Fibroblast of mammary gland (primary cell): ENCODE data around the gene LGI4.
A peak's percentile ranks its signal among the peaks of the same experiment; 100 is the strongest.

Experiments
- DNase-seq: peaks from one replicate; pipeline ENCODE4 v3.0.0-alpha.2; 2010; ENCODE audit warnings: low read depth
- H3K4me3 ChIP-seq: 2 replicates; pipeline ENCODE4 v1.5.1; 2011; ENCODE audit warnings: low read depth, mild to moderate bottlenecking, low read length, moderate library complexity; ENCODE audit not compliant: control insufficient read depth
- TF ChIP-seq, protein P1 (sequence below): conservative IDR thresholded peaks from 2 replicates; pipeline ENCODE4 v1.5.1; 2011; ENCODE audit warnings: low read depth, low read length, inconsistent platforms; ENCODE audit not compliant: control insufficient read depth, insufficient read depth

The LGI4 gene

DNA sequence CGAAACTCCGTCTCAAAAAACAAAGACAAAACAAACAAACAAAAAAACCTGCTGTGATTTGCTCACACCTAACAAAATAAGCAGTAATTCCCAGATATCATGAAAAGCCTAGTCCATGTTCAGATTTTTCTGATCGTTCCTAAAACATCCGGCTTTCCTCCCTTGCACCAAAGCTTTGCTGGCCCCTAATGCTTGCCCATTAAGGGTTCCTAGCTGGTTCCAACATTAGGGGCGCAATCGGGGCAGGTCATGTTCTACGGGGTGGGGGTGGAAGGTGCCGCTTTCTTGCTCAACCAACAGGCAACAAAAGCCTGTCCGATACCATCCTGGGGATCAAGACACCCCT lies 44.7 kb downstream of the LGI4 start:
- H3K4me3 ChIP-seq = no peak overlapping the region
- TF ChIP-seq, protein P1, sequence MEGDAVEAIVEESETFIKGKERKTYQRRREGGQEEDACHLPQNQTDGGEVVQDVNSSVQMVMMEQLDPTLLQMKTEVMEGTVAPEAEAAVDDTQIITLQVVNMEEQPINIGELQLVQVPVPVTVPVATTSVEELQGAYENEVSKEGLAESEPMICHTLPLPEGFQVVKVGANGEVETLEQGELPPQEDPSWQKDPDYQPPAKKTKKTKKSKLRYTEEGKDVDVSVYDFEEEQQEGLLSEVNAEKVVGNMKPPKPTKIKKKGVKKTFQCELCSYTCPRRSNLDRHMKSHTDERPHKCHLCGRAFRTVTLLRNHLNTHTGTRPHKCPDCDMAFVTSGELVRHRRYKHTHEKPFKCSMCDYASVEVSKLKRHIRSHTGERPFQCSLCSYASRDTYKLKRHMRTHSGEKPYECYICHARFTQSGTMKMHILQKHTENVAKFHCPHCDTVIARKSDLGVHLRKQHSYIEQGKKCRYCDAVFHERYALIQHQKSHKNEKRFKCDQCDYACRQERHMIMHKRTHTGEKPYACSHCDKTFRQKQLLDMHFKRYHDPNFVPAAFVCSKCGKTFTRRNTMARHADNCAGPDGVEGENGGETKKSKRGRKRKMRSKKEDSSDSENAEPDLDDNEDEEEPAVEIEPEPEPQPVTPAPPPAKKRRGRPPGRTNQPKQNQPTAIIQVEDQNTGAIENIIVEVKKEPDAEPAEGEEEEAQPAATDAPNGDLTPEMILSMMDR = no peak
- no peak for DNase-seq

DNA sequence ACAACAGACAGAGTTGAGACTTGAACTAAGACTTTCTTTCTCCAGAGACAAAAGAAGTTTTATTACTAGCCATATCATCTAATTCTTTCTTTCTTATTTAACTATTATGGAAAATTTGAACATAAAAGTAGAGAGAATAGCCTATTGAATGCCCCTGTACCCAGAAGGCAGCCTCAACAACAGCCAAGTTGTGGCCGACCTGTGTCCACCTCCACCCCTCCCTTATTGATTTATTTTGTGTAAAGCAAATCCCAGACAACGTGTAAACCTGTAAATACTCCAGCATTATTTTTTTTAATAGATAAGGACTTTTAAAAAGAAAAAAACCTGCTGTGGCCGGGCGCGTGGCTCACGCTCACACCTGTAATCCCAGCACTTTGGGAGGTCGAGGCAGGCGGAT lies 45.3 kb downstream of the LGI4 start:
- DNase-seq = no peak
- H3K4me3 ChIP-seq = no peak overlapping the region
- TF ChIP-seq, protein P1 = no peak

DNA sequence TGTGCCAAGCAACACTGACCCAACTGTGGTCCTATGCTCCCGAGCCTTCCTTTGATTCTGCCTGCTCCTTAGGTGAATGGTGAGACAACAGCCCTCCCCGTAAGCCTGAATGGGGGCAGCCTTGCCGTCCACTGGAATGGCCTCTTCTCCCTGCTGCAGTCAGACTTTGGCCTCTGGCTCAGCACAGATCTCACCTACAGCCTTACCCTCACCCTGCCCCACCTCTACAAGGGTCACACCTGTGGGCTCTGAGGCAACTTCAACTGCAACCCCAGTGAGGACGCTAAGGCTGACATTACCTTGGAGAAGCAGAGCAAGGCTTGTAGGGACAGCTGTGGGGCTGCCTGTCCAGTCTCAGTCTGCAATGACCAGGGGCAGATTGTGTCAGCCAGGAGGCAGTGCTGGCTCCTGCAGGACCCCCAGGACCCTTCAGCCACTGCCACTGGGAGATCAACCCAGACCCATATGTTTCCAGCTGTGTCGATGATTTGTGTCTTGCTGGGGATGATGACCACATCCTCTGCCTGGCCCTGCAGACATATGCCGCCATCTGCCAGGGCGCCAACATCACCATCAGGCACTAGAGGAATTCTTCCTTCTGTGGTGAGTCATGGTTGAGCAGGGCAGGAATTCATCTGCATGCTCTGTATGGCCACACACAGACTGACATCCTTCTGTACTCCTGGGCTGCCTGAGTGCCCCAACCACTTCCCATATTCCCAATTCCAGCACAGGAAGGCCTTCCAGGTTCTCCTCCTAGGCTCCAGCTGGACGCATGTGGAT lies 46.5 kb downstream of the LGI4 start:
- TF ChIP-seq, protein P1 = no peak
- peak; percentile 68 for DNase-seq

DNA sequence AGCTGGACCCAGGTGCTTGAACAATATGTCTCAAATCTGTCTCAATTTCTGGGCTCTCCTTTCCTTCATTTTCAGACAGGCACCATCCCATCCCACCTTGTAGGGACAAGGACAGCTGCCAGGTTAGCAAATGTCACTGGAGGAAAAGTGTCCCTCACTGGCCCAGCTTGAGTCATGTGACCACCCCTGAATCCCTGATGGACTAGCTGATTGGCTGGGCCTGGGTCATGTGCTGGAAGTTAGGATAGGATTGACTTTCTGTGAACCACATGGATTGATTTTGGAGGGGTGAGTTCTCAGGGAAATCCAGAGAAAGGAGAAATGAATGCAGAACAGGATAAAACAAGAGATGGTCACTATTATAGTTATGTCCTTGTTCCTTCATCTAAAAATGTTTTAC lies 47.5 kb downstream of the LGI4 start:
- H3K4me3 ChIP-seq = no peak overlapping the region
- DNase-seq = no peak
- TF ChIP-seq, protein P1 = no peak

More for the DNA sequence above, 46.5 kb downstream of the LGI4 start:
- no peak overlapping the region for H3K4me3 ChIP-seq

DNA sequence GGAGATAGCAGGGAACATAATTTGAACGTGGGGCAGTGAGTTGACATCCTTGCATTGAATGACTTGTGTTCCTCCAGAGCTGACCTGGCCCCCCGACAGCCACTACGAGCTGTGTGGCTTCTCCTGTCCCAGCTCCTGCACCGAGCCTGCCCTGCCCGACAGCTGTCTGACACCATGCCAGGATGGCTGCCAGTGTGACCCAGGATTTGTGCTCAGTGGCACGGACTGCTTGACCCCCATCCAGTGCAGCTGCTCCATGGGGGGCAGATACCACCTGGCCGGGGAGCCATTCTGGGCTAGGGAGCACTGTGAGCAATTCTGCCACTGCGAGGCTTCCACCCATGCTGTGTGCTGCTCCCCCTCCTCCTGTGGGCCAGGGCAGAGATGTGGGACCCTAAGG lies 48.4 kb downstream of the LGI4 start:
- no peak overlapping the region for H3K4me3 ChIP-seq
- TF ChIP-seq, protein P1 = no peak
- no peak for DNase-seq

DNA sequence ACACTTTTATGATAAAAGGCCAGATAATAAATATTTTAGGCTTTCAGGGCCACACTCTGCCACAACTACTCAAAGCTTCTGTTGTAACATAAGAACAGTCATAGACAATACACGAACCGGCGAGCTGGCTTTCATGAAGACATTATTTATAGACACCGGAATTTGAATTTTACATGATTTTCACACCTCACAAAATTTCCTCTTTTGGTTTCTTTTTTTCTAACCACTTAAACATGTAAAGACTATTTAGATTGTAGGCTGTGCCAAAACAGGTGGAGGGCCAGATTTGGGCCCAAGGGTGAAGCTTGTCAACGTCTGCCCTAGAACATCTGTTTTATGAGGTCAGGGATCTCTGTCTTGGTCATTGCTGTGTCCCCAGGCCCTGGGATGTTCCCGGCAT lies 48.9 kb downstream of the LGI4 start:
- no peak for DNase-seq
- TF ChIP-seq, protein P1 = no peak
- H3K4me3 ChIP-seq = no peak overlapping the region

DNA sequence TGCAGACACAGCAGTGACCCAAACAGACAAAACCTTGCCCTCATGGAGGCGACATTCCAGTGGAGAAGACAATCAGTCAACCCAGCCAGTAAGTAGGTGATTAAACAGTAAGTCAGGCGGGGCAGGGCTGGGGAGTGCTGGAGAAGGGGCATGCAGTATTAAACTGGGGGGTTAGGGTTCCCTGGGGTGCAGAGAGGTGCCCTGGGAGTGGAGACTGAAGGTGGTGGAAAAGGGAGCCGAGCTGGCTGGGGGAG lies 50.4 kb downstream of the LGI4 start:
- no peak overlapping the region for H3K4me3 ChIP-seq
- TF ChIP-seq, protein P1 = no peak
- no peak for DNase-seq
